Panc1 (cell line): ENCODE data around the gene ALDH16A1. TPM values are rescaled to one million over a fixed set of nuclear protein-coding genes. Genes with fewer than 3 reads are reported as not detected.

Experiments used
- ATAC-seq: fragments of 200-7000 bp; cut with Tn5 transposase; 2 replicates; pipeline ENCODE4 v1.9.1; 2020; ENCODE audit warnings: mild to moderate bottlenecking, moderate library complexity
- BruUV-seq: library from RNA; stranded (reverse); fragments of 400-500 nt; replicated peaks from 2 replicates; lab custom pipeline; 2021; lab: Mats Ljungman, UMichigan
- CTCF ChIA-PET: fragments of 300-600 bp; sonication (Branson Sonifier 250); formaldehyde crosslinking; loops from one replicate; lab custom pipeline; 2022; ENCODE audit warnings: antibody characterized with exemption; lab: Charles Lee
- POLR2A ChIA-PET: fragments of 300-600 bp; sonication (Branson Sonifier 250); formaldehyde crosslinking; loops from one replicate; lab custom pipeline; 2022; ENCODE audit warnings: antibody characterized with exemption; lab: Charles Lee
- DNase-seq: peaks from one replicate; pipeline ENCODE4 v3.0.0-alpha.2; 2010; ENCODE audit warnings: low read depth, low spot score
- H3K27ac ChIP-seq: 2 replicates; pipeline ENCODE4 v1.5.1; 2011; ENCODE audit warnings: mild to moderate bottlenecking, low read length, inconsistent platforms
- H3K27me3 ChIP-seq: fragments of 200-500 bp; sonication (Bioruptor generic); 2 replicates; pipeline ENCODE4 v1.6.0; 2014; ENCODE audit warnings: low read length, inconsistent platforms; ENCODE audit not compliant: control insufficient read depth, insufficient read depth
- H3K36me3 ChIP-seq: fragments of 200-500 bp; sonication (Bioruptor generic); 2 replicates; pipeline ENCODE4 v1.5.1; 2014; ENCODE audit warnings: inconsistent platforms, mild to moderate bottlenecking, low read length, moderate library complexity; ENCODE audit not compliant: control insufficient read depth, insufficient read depth
- H3K4me1 ChIP-seq: 2 replicates; pipeline ENCODE4 v1.5.1; 2011; ENCODE audit warnings: inconsistent platforms, mild to moderate bottlenecking, low read length, moderate library complexity; ENCODE audit not compliant: control insufficient read depth, insufficient read depth
- H3K4me3 ChIP-seq, 2 experiments: 2 replicates each; pipeline ENCODE4 v1.5.1; 2011 to 2012; ENCODE audit warnings: low read depth in 2 of 2, low read length in 2 of 2, mild to moderate bottlenecking in 2 of 2, inconsistent platforms in 1 of 2, moderate library complexity in 1 of 2
- H3K9me3 ChIP-seq: fragments of 200-500 bp; sonication (Bioruptor generic); 2 replicates; pipeline ENCODE4 v1.5.1; 2014; ENCODE audit warnings: low read depth, mild to moderate bottlenecking, inconsistent platforms, low read length, moderate library complexity; ENCODE audit not compliant: control insufficient read depth, insufficient read depth
- CTCF ChIP-seq: fragments of 450-650 bp; IDR thresholded peaks from 2 replicates; pipeline ENCODE4 v1.5.1; 2017; ENCODE audit warnings: mild to moderate bottlenecking
- POLR2AphosphoS5 ChIP-seq: IDR thresholded peaks from 2 replicates; pipeline ENCODE4 v1.6.1; 2012; ENCODE audit warnings: mild to moderate bottlenecking, low read depth, low read length, moderate library complexity
- REST ChIP-seq, 2 experiments: IDR thresholded peaks; 2 replicates each; pipeline ENCODE4 v1.6.1; 2011 to 2012; ENCODE audit warnings: low read depth in 2 of 2, control low read depth in 1 of 2, low read length in 1 of 2, mild to moderate bottlenecking in 1 of 2, moderate library complexity in 1 of 2; ENCODE audit not compliant: insufficient read depth in 1 of 2
- SIN3A ChIP-seq: IDR thresholded peaks from 2 replicates; pipeline ENCODE4 v1.6.1; 2012; ENCODE audit warnings: low read depth, mild to moderate bottlenecking, low read length, moderate library complexity, borderline replicate concordance; ENCODE audit not compliant: insufficient read depth
- TCF7L2 ChIP-seq: IDR thresholded peaks from 2 replicates; pipeline ENCODE4 v1.6.1; 2011; ENCODE audit warnings: mild to moderate bottlenecking, low read depth, low read length, inconsistent platforms
- in situ Hi-C: cut with HindIII; loops from 2 replicates; pipeline ENCODE4 v1.10.0; 2016; ENCODE audit warnings: low sequenced_read_pairs, low pct_unique_long_range_greater_than_20kb
- intact Hi-C: fragments of 100-400 bp; cut with micrococcal nuclease; formaldehyde crosslinking; loops from one replicate; pipeline ENCODE4 v1.10.0; 2022; ENCODE audit not compliant: unreplicated experiment
- total RNA-seq: library from RNA; stranded (reverse); gene quantifications from one replicate; pipeline ENCODE4 v1.2.1, GENCODE V29; 2021; ENCODE audit not compliant: unreplicated experiment

ALDH16A1 gene
- total RNA-seq, 1 experiment from 2014 or later = 19.6 TPM

- ATAC-seq = no peak
- Histone ChIP-seq H3K9me3 (no peaks in the 10 kb centered on the region), H3K27me3 (no peaks in the 10 kb centered on the region), H3K4me3 (peak overlapping the region; percentile 77 to 96), H3K36me3 (no peaks in the 10 kb centered on the region; the same call in 1 of the 2 replicates), H3K4me1 (no peaks in the 10 kb centered on the region; the same call in 1 of the 2 replicates), H3K27ac (peak overlapping the region; percentile 99)
- BruUV-seq = TSS peak; percentile 97
- ChIA-PET CTCF (interaction anchor here (0.6 kb wide), 1 partner anchor 74 kb away, joined by 3 read pairs; the partner anchor contains the start of gene RCN3), POLR2A (interaction anchor here (0.6 kb wide), 1 partner anchor 221 kb away, joined by 3 read pairs; no protein-coding TSS in a partner anchor)
- no peak for TF ChIP-seq CTCF
- TF ChIP-seq TCF7L2 = no peak
- TF ChIP-seq REST (IDR thresholded peaks at IDR 0.05; ENCODE audit: insufficient read depth in 1 of 2, low read depth in 2 of 2, low read length in 1 of 2) = no peak
- TF ChIP-seq SIN3A = no peak
- no peak for TF ChIP-seq POLR2AphosphoS5
- in situ Hi-C loops = no loop called here
- no peak for DNase-seq
- intact Hi-C loops = no loop called here
Observed at GRCh38 chr19:49453757-49454240, 774 bp downstream of the ALDH16A1 start.

DNA sequence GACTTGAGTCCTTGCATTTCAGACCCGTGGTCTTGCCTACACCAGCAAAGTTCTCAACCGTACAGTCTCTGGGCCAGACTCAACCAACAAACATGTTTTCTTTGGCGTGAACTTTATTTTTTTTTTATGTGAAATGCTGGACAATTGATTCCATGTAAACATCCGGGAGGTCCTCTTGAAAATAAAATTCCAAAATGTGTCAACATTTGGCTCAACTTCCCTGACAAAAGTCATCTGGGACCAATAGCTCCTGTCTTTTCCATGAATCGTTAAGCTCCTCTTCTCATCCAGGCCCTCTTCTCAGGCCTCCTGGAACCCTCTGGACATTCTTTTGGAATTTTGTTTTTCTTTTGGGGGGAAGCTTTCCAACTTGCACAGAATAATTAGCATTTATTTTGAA lies 2.7 kb downstream of the ALDH16A1 start:
- no peak for ATAC-seq
- TF ChIP-seq CTCF = no peak
- no peak for TF ChIP-seq TCF7L2
- no peak for TF ChIP-seq REST (IDR thresholded peaks at IDR 0.05; ENCODE audit: insufficient read depth in 1 of 2, low read depth in 2 of 2, low read length in 1 of 2)
- TF ChIP-seq SIN3A = no peak
- no peak for TF ChIP-seq POLR2AphosphoS5
- no peak overlapping the region for H3K27ac ChIP-seq
- no peak for DNase-seq
- in situ Hi-C loops (no loop called here), intact Hi-C loops (no loop called here)
- no peaks in the 10 kb centered on the region for H3K9me3 ChIP-seq
- H3K4me1 ChIP-seq = no peaks in the 10 kb centered on the region; the same call in 1 of the 2 replicates
- no peaks in the 10 kb centered on the region for H3K27me3 ChIP-seq
- H3K4me3 ChIP-seq = no peak overlapping the region
- ChIA-PET CTCF (no interaction called here), POLR2A (no interaction called here)
- no TSS peak for BruUV-seq
- no peaks in the 10 kb centered on the region; the same call in 1 of the 2 replicates for H3K36me3 ChIP-seq
